OCI-LY3 (cell line): ENCODE measurements around the gene SLC5A7.
A peak's percentile ranks its signal among the peaks of the same experiment; 100 is the strongest.

Source experiments
- H2AFZ ChIP-seq: fragments of 200-600, 300-600 bp; shearing (Covaris generic); 2 replicates; pipeline ENCODE4 v1.6.0; 2014; ENCODE audit warnings: antibody characterized with exemption, low read depth, low read length
- H3K27ac ChIP-seq: fragments of 200-600, 300-600 bp; sonication (generic); 2 replicates; pipeline ENCODE4 v1.5.1; 2014; ENCODE audit warnings: mild to moderate bottlenecking, low read length, moderate library complexity, mixed read lengths
- H3K27me3 ChIP-seq: fragments of 200-600, 300-600 bp; sonication (generic); 2 replicates; pipeline ENCODE4 v1.6.1; 2014; ENCODE audit warnings: low read depth, low read length, mixed read lengths
- H3K36me3 ChIP-seq: fragments of 200-600, 300-600 bp; sonication (generic); replicated peaks from 2 replicates; pipeline ENCODE3; 2014; ENCODE audit warnings: low read depth, low read length, mixed read lengths
- H3K4me1 ChIP-seq: fragments of 300-600, 200-600 bp; sonication (generic); 2 replicates; pipeline ENCODE4 v1.6.1; 2014; ENCODE audit warnings: low read length, mixed read lengths
- H3K4me2 ChIP-seq: fragments of 200-600, 300-600 bp; sonication (generic); 2 replicates; pipeline ENCODE4 v1.6.1; 2014; ENCODE audit warnings: low read length, mixed read lengths
- H3K4me3 ChIP-seq: fragments of 300-600, 200-600 bp; sonication (generic); 2 replicates; pipeline ENCODE4 v1.5.1; 2014; ENCODE audit warnings: antibody characterized with exemption, mild to moderate bottlenecking, low read length, moderate library complexity
- H3K79me2 ChIP-seq: fragments of 300-600, 200-600 bp; shearing (Covaris generic); 2 replicates; pipeline ENCODE4 v1.6.1; 2014; ENCODE audit warnings: mild to moderate bottlenecking, low read length, mixed read lengths
- H3K9ac ChIP-seq: fragments of 300-600, 200-600 bp; shearing (Covaris generic); 2 replicates; pipeline ENCODE4 v1.6.0; 2014; ENCODE audit warnings: mild to moderate bottlenecking, low read length, moderate library complexity
- H3K9me3 ChIP-seq: fragments of 200-600, 300-600 bp; shearing (Covaris generic); 2 replicates; pipeline ENCODE4 v1.6.1; 2014; ENCODE audit warnings: low read length, mixed read lengths; ENCODE audit not compliant: insufficient read depth
- H4K20me1 ChIP-seq: fragments of 200-600, 300-600 bp; sonication (generic); 2 replicates; pipeline ENCODE4 v1.6.1; 2016; ENCODE audit warnings: low read length, mixed read lengths; ENCODE audit not compliant: insufficient read depth
- CTCF ChIP-seq: fragments of 200-600, 300-600 bp; sonication (generic); IDR thresholded peaks from 2 replicates; pipeline ENCODE4 v1.5.1; 2014; ENCODE audit warnings: antibody characterized with exemption, low read length, low read depth
- EZH2phosphoT487 ChIP-seq: fragments of 200-600 bp; shearing (Covaris generic); IDR thresholded peaks from 2 replicates; pipeline ENCODE4 v1.6.1; 2018; ENCODE audit warnings: antibody characterized with exemption, mixed run types, low read depth

Gene SLC5A7

GRCh38 chr2:108031471-108031941, 45.2 kb downstream of the SLC5A7 start:
- no peak overlapping the region for H3K9ac ChIP-seq

GRCh38 chr2:108034843-108035242, 48.5 kb downstream of the SLC5A7 start:
- Histone ChIP-seq H3K4me3 (no peak overlapping the region), H3K9ac (no peak overlapping the region), H3K27me3 (no peaks in the 10 kb centered on the region), H3K36me3 (no peaks in the 10 kb centered on the region), H3K27ac (no peak overlapping the region), H3K4me1 (no peaks in the 10 kb centered on the region), H2AFZ (no peak overlapping the region), H3K9me3 (no peaks in the 10 kb centered on the region), H3K4me2 (no peak overlapping the region), H4K20me1 (no peaks in the 10 kb centered on the region), H3K79me2 (no peaks in the 10 kb centered on the region)
- peak; percentile 43 for TF ChIP-seq CTCF
- TF ChIP-seq EZH2phosphoT487 = no peak

More at GRCh38 chr2:108031471-108031941, 45.2 kb downstream of the SLC5A7 start:
- no peaks in the 10 kb centered on the region for H3K79me2 ChIP-seq
- no peak overlapping the region for H2AFZ ChIP-seq
- no peak overlapping the region for H3K4me3 ChIP-seq
- H3K4me1 ChIP-seq = no peaks in the 10 kb centered on the region
- no peaks in the 10 kb centered on the region for H3K9me3 ChIP-seq
- TF ChIP-seq CTCF = no peak
- TF ChIP-seq EZH2phosphoT487 = no peak
- no peaks in the 10 kb centered on the region for H3K27me3 ChIP-seq
- no peaks in the 10 kb centered on the region for H3K36me3 ChIP-seq
- H3K4me2 ChIP-seq = no peak overlapping the region
- H4K20me1 ChIP-seq = no peaks in the 10 kb centered on the region
- no peak overlapping the region for H3K27ac ChIP-seq

GRCh38 chr2:108048752-108049151, 62.4 kb downstream of the SLC5A7 start:
- H3K36me3 ChIP-seq = no peaks in the 10 kb centered on the region
- H3K27ac ChIP-seq = no peak overlapping the region
- H3K9ac ChIP-seq = no peak overlapping the region
- no peaks in the 10 kb centered on the region for H3K9me3 ChIP-seq
- H3K4me2 ChIP-seq = no peak overlapping the region
- H3K27me3 ChIP-seq = no peaks in the 10 kb centered on the region
- no peaks in the 10 kb centered on the region for H4K20me1 ChIP-seq
- TF ChIP-seq CTCF (no peak), EZH2phosphoT487 (no peak)
- no peak overlapping the region for H3K4me3 ChIP-seq
- H3K4me1 ChIP-seq = no peaks in the 10 kb centered on the region
- no peaks in the 10 kb centered on the region for H3K79me2 ChIP-seq
- H2AFZ ChIP-seq = no peak overlapping the region

- Histone ChIP-seq H3K4me1 (no peaks in the 10 kb centered on the region), H3K4me3 (no peak overlapping the region), H3K79me2 (no peaks in the 10 kb centered on the region), H4K20me1 (no peaks in the 10 kb centered on the region), H3K9me3 (no peaks in the 10 kb centered on the region), H2AFZ (no peak overlapping the region), H3K27ac (no peak overlapping the region), H3K9ac (no peak overlapping the region), H3K4me2 (no peak overlapping the region), H3K27me3 (no peaks in the 10 kb centered on the region), H3K36me3 (no peaks in the 10 kb centered on the region)
- TF ChIP-seq EZH2phosphoT487 (no peak), CTCF (no peak)
Observed at GRCh38 chr2:108058576-108059137, 72.3 kb downstream of the SLC5A7 start.
